Naive B cell (primary cell): Measurements from ENCODE around the gene DOCK3. TPM values are rescaled to one million over a fixed set of nuclear protein-coding genes. Genes with fewer than 3 reads are reported as not detected.

Source experiments
- ATAC-seq, 2 donors: fragments of 150-1000 bp; cut with Tn5 transposase; 2 replicates each; pipeline ENCODE4 v1.10.0; 2021; ENCODE audit warnings: low read depth in 2 of 2, mild to moderate bottlenecking in 2 of 2, moderate library complexity in 2 of 2
- DNase-seq: peaks from one replicate; pipeline ENCODE4 v3.0.0; 2022
- H3K27ac Mint-ChIP-seq, 6 donors: one replicate each; pipeline ENCODE4 v1.8.0; 2020 to 2022; ENCODE audit warnings: mild to moderate bottlenecking in 6 of 6, mixed read lengths in 6 of 6, moderate library complexity in 5 of 6, inconsistent platforms in 2 of 6
- H3K27me3 Mint-ChIP-seq, 3 donors: one replicate each; pipeline ENCODE4 v1.8.0; 2021 to 2022; ENCODE audit warnings: mixed read lengths in 3 of 3, mild to moderate bottlenecking in 1 of 3
- H3K36me3 Mint-ChIP-seq, 2 donors: one replicate each; pipeline ENCODE4 v1.8.0; 2020 to 2022; ENCODE audit warnings: mixed read lengths in 2 of 2, inconsistent platforms in 1 of 2, mild to moderate bottlenecking in 1 of 2
- H3K4me1 Mint-ChIP-seq, 3 donors: one replicate each; pipeline ENCODE4 v1.8.0; 2020 to 2022; ENCODE audit warnings: mixed read lengths in 3 of 3, inconsistent platforms in 1 of 3, mild to moderate bottlenecking in 1 of 3, moderate library complexity in 1 of 3
- H3K4me3 Mint-ChIP-seq, 8 donors: one replicate each; pipeline ENCODE4 v1.8.0; 2020 to 2022; ENCODE audit warnings: mild to moderate bottlenecking in 8 of 8, mixed read lengths in 8 of 8, moderate library complexity in 8 of 8, inconsistent platforms in 2 of 8
- H3K9me3 Mint-ChIP-seq, 7 donors: one replicate each; pipeline ENCODE4 v1.8.0; 2020 to 2022; ENCODE audit warnings: mixed read lengths in 7 of 7, mild to moderate bottlenecking in 5 of 7, inconsistent platforms in 2 of 7, moderate library complexity in 1 of 7
- polyA plus RNA-seq, 6 donors: library from polyadenylated mRNA; unstranded; fragments of 300-500 nt; fragmentation: Illumina TruSeq; gene quantifications; one replicate each; pipeline ENCODE4 v1.2.3, GENCODE V29; 2021; ENCODE audit warnings: low read depth in 6 of 6

Gene DOCK3
- polyA plus RNA-seq, 6 donors from 2014 or later = 0.03 to 0.04 (median 0.04) TPM; not detected in 3

DNA sequence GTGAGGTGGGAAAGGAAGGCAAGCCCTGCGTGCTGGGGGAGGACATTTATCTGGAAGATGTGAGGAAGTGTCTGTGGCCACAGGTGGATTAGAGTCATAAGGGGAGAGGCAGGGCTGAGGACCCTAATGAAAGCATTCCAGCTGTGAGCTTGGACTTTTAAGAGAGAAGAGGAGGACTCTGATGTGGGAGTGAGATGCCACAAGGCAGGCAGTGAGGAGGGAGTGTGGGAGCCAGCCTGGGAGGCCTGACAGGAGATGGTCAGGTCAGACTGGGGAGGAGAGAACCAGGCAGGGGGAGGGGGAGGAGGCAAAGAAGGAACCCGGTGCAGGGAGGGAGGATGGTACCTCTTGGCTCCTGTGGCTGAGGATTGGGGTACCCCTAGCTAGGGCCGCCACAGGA is 36.8 kb upstream of the DOCK3 start:
- Mint-ChIP-seq H3K4me1 (peaks cover 23 to 32% (median 27%) of the 10 kb centered on the region in 3 donors), H3K9me3 (no peaks in the 10 kb centered on the region), H3K36me3 (peaks cover 3 to 13% of the 10 kb centered on the region in 2 donors), H3K27me3 (no peaks in the 10 kb centered on the region), H3K4me3 (no peak overlapping the region), H3K27ac (peak overlapping the region in 1 of 6 donors; percentile 32)
- no peak for ATAC-seq
- DNase-seq = no peak

DNA sequence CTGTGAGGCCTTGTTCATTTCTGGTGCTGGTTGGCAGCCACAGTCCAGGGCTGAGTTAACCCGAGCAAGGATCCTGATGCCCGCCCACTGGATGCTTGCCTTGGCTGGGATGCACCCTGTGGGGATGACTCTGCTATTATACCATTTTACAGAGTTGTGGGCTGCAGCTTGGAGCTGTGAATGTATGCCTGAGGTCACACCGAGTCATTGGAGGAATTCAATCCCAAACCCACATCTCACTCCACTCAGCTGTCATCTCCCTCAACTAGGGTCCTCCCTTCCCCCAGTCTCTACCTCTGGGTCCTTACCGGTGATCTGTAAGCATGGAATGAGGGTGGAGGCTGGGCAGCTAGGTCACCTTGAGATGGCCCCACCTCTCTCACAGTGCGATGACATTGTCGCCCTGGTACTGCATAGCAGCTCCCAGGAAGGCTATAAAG is 35.7 kb upstream of the DOCK3 start:
- no peak for DNase-seq
- Mint-ChIP-seq H3K36me3 (peaks cover 10 to 20% of the 10 kb centered on the region in 2 donors), H3K27me3 (no peaks in the 10 kb centered on the region), H3K9me3 (no peaks in the 10 kb centered on the region), H3K4me3 (no peak overlapping the region), H3K27ac (no peak overlapping the region), H3K4me1 (peaks cover 13 to 21% (median 17%) of the 10 kb centered on the region in 3 donors)
- no peak for ATAC-seq

DNA sequence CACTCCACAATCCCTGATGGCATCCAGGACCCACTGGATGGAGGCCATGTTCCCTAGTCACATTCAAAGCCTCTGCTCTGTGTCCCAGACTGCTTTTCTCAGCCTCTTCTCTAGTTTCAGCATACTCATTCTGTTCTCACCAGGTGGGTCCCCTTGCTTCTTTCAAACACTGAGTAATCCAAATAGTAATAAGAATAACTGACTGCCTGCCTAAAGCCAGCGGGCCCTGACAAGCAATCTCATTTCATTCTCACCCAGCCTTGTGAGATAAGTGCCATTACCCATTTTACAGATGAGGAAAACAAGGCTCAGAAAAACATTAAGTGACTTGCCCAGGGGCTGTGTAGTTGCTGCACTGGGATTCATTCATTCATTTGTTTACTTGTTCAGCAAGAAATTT is 32.3 kb upstream of the DOCK3 start:
- H3K4me3 Mint-ChIP-seq = no peak overlapping the region
- no peak overlapping the region for H3K27ac Mint-ChIP-seq

DNA sequence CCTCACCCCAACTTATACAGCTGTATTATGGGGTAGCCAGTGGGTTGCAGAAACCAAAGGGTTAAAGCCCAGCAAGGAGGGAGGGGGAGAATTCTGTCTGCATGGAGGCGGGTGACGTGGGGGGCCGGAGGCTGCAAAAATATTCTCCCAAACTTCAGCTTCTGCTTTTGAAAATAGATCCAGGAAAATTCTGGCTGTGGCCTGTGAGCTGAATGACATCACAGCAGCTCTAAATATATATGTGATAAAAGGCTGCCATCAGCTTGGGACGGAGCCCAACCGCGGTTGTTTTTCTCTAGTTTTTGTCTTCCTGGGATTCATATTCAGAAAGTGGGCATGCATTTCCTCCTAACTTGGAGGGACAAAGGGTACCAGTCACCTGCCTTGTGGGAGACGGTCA is 30.2 kb upstream of the DOCK3 start:
- no peaks in the 10 kb centered on the region for H3K9me3 Mint-ChIP-seq
- ATAC-seq (no peak), DNase-seq (no peak)
- peaks cover 12 to 27% of the 10 kb centered on the region in 2 donors for H3K36me3 Mint-ChIP-seq
- H3K27ac Mint-ChIP-seq = no peak overlapping the region
- no peak overlapping the region for H3K4me3 Mint-ChIP-seq
- H3K4me1 Mint-ChIP-seq = no peaks in the 10 kb centered on the region
- no peaks in the 10 kb centered on the region for H3K27me3 Mint-ChIP-seq

More for the DNA sequence above, 32.3 kb upstream of the DOCK3 start:
- no peaks in the 10 kb centered on the region for H3K27me3 Mint-ChIP-seq
- no peaks in the 10 kb centered on the region for H3K9me3 Mint-ChIP-seq
- peaks cover 12 to 27% of the 10 kb centered on the region in 2 donors for H3K36me3 Mint-ChIP-seq
- peaks cover 5 to 6% (median 5%) of the 10 kb centered on the region in 3 donors for H3K4me1 Mint-ChIP-seq
- DNase-seq (no peak), ATAC-seq (no peak)

DNA sequence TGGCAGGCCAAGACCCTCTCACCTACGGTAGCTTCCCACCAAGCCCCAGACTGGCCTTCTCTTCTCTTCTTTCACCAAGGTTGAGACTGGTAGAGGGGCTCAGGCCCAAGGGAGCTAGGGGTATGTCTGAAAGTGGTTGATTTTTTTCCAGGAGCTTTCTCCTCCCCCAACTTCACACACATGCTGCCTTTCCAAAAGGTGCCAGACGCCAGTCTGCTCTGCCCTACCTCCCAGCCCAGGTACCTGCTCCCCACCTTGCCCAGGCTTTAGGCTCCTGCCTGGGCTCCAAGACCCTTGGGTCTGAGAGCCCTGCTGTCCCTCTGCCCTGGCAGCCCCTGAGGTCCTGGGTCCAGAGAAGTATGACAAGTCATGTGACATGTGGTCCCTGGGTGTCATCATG is 29.3 kb upstream of the DOCK3 start:
- H3K4me3 Mint-ChIP-seq = no peak overlapping the region
- no peak for DNase-seq
- peak overlapping the region in 1 of 6 donors; percentile 49 for H3K27ac Mint-ChIP-seq
- H3K27me3 Mint-ChIP-seq = no peaks in the 10 kb centered on the region
- H3K36me3 Mint-ChIP-seq = peaks cover 12 to 27% of the 10 kb centered on the region in 2 donors
- ATAC-seq = no peak
- no peaks in the 10 kb centered on the region for H3K4me1 Mint-ChIP-seq
- no peaks in the 10 kb centered on the region for H3K9me3 Mint-ChIP-seq

DNA sequence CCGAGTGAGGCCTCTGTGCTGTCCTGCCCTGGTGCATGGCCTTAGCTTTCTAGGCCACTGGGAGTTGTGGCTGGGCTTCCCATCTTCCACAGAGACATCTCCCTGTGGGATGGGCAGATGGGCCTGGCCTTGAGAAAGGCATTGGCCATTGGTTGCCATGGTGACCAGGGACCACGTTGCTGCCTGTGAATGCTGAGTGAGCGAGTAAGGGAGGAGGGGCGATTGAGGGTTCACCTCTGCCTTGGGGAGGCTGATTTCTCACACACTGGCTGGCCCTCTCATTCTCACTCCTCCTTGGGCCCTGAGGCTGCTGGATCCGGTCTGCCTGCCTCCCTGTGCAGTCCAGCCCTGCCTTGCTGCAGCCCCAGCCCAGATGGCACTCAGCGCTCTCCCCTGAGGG is 26.4 kb upstream of the DOCK3 start:
- ATAC-seq = no peak
- Mint-ChIP-seq H3K36me3 (peaks cover 12 to 14% of the 10 kb centered on the region in 2 donors), H3K4me1 (no peaks in the 10 kb centered on the region), H3K9me3 (no peaks in the 10 kb centered on the region), H3K4me3 (no peak overlapping the region), H3K27ac (peak overlapping the region in 2 of 6 donors; percentile 22 to 42), H3K27me3 (no peaks in the 10 kb centered on the region)
- DNase-seq = no peak

DNA sequence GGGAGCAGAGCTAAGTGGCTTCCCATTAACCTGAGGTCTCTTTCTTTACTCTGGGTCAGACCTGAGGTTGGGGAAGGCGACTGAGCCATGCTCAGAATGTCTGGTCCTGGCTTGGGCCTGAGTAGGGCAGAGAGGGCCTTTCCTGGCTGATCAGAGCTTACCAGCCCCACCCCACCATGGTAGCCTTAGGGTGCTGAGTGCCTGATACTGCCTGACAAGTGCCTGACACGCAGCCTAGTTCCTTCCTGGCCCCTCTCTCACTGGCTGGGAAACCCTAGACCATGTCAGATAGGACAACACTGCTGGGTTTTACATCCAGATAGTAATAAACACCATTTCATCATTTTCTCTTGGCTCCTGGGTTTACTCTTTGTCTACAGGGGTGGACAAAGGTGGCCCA is 25.8 kb upstream of the DOCK3 start:
- H3K9me3 Mint-ChIP-seq = no peaks in the 10 kb centered on the region
- no peaks in the 10 kb centered on the region for H3K27me3 Mint-ChIP-seq
- DNase-seq (no peak), ATAC-seq (no peak)
- no peaks in the 10 kb centered on the region for H3K4me1 Mint-ChIP-seq
- H3K4me3 Mint-ChIP-seq = no peak overlapping the region
- H3K27ac Mint-ChIP-seq = no peak overlapping the region
- peaks cover 7 to 9% of the 10 kb centered on the region in 2 donors for H3K36me3 Mint-ChIP-seq

DNA sequence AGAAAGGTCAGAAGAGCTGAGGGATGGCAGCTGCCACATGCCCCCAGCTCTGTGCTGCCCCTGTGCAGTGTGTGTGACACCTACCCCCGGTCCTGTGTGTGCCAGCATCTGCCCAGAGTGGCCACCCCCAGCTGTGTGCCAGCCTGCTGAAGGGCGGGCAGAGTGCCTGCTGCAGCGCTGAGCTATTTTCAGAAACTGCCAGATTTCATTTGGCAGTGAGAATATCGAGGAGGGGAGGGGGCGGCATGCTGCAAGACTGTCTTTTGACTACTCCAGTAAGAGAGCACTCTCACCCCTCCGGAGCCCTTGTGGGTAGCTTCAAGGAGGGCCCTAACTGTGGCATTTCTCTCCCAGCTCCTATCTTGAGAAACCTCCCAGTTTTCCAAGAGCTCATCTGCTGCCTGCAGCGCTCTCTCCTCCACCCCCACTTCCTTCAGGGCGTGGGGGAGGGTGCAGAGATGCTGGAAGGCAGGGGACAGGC is 25.2 kb upstream of the DOCK3 start:
- Mint-ChIP-seq H3K4me1 (no peaks in the 10 kb centered on the region), H3K36me3 (peaks cover 1 to 3% of the 10 kb centered on the region in 2 donors), H3K27me3 (no peaks in the 10 kb centered on the region), H3K27ac (no peak overlapping the region), H3K4me3 (peak overlapping the region in 1 of 8 donors; percentile 60), H3K9me3 (no peaks in the 10 kb centered on the region)
- DNase-seq (no peak), ATAC-seq (no peak)

DNA sequence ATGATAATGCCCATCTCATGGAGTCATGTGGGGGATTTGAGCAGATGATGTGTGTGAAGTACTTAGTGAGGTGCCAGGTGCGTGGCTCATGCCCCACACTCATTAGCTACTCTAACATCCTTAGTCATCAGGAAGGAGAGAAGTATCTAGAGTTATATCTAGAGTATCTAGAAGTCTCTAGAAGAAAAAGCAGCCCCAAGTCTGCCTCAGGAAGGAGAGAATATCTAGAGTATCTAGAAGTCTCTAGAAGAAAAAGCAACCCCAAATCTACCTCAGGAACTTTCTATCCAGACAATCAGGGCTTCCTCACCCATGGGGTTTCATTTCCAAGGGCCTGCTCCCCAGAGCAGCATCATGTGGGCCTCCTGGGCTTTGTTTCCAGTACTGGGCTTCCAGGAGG is 24.7 kb upstream of the DOCK3 start:
- Mint-ChIP-seq H3K27me3 (no peaks in the 10 kb centered on the region), H3K27ac (peak overlapping the region in 1 of 6 donors; percentile 64), H3K9me3 (no peaks in the 10 kb centered on the region), H3K4me1 (no peaks in the 10 kb centered on the region), H3K36me3 (no peaks in the 10 kb centered on the region), H3K4me3 (peak overlapping the region in 1 of 8 donors; percentile 60)
- no peak for DNase-seq
- ATAC-seq = no peak

DNA sequence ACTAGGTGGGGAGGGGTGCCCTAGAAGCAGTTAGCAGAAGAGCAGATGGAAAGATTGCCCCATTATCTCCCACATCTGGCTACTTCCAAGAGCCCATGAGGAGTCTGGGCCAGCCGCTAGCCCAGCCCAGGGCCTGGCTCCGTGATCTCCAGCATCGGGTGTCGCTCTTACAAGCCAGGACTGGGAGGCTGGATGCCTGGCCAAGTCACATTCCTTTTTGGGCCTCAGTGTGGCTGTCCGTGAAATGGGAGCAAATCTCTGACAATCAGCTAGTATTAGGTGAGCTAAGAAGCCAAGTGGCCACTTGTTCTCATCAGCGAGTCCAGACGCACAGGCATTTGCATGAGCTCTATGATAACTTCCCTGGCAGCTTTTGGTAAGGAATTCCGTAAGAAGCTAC is 23.3 kb upstream of the DOCK3 start:
- Mint-ChIP-seq H3K4me1 (no peaks in the 10 kb centered on the region), H3K27ac (peak overlapping the region in 1 of 6 donors; percentile 35), H3K9me3 (no peaks in the 10 kb centered on the region), H3K4me3 (no peak overlapping the region), H3K27me3 (no peaks in the 10 kb centered on the region), H3K36me3 (no peaks in the 10 kb centered on the region)
- DNase-seq = no peak
- no peak for ATAC-seq

DNA sequence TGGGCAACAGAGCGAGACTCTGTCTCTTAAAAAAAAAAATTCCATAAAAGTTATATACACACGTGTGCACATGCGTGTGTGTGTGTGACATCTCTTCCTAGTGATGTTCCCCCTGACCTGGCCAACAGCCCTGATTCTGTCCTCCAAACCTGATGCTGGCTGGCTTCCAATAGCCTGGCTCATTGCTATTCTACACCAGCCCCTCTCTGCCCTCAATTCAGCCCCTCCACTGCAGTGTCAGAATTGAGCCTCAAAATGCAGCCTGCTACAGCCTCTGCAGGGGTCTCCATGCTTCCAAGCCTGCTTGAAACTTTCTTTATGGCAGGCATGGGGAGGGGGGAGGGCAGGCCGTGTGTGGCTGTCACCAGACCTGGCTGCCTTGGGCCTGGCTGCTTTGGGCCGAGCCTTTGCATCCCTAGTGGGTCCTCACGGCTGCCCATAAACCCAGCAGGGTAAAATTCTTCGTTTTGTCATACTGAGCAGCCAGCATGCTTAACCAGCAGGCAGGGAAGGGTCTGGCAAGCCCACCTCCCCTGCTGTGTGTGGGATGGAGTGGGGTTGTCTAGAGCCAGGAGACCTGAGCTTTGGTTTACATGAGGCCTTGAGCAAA is 22.7 kb upstream of the DOCK3 start:
- ATAC-seq (no peak), DNase-seq (no peak)
- H3K4me3 Mint-ChIP-seq = no peak overlapping the region
- no peaks in the 10 kb centered on the region for H3K4me1 Mint-ChIP-seq
- no peaks in the 10 kb centered on the region for H3K9me3 Mint-ChIP-seq
- H3K27ac Mint-ChIP-seq = no peak overlapping the region
- no peaks in the 10 kb centered on the region for H3K36me3 Mint-ChIP-seq
- peaks cover 0 to 5% (median 0%) of the 10 kb centered on the region in 3 donors for H3K27me3 Mint-ChIP-seq

DNA sequence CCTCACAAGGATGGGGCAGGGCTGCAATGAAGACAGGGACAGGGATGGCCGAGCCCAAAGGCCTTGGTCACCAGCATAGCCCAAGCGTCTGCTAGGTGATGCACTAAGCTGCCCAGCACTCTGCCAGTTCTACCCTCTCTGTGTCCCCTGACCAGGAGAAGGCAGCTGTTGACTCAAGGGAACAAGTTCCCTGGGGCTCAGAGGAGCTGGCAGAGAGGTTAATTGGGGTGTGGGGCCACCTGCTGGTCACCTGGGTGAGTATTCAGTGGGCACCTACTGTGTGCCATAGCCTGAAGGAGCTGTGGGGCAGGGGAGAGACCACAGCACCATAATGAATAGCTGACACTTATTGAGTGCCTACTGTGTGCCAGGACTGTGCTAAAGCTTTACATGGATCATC is 22.0 kb upstream of the DOCK3 start:
- H3K27ac Mint-ChIP-seq = peak overlapping the region in 1 of 6 donors; percentile 34
- H3K9me3 Mint-ChIP-seq = no peaks in the 10 kb centered on the region

DNA sequence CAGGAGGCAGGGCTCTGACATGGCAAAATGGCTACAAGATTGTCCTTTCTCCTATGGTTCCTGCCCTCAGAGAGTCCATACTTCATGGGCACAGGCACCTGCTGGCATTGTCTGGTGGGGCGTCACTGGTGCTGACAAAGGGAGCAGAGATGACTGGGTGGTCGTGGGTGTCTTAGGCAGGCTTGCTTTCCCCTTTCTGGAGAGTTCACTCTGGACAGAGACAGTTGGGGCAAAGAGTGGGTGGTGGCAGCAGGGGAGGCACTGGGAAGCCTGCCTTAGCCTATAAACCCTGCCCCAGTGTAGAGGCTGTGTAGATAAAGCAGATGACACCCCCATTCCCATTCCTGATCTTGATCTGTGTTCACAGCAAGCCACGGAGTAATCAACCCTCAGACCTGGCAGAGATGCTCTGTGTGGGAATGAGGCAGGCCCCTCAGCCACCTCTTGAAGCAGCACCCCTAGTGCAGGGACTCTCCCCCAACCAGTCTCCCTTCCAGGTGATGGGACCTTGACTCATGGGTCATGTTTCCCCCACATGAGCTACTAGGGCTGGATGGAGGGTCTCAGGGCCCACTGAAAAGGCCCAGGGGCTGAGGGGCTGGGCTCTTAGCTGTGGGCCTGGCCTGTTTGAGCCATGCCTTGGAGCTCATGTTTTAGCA is 20.7 kb upstream of the DOCK3 start:
- Mint-ChIP-seq H3K4me3 (no peak overlapping the region), H3K36me3 (no peaks in the 10 kb centered on the region), H3K27ac (peak overlapping the region in 1 of 6 donors; percentile 55), H3K27me3 (peaks cover 0 to 5% (median 0%) of the 10 kb centered on the region in 3 donors), H3K9me3 (no peaks in the 10 kb centered on the region), H3K4me1 (no peaks in the 10 kb centered on the region)
- no peak for DNase-seq
- ATAC-seq = no peak

More for the DNA sequence above, 22.0 kb upstream of the DOCK3 start:
- DNase-seq = peak; percentile 36
- no peak overlapping the region for H3K4me3 Mint-ChIP-seq
- H3K4me1 Mint-ChIP-seq = no peaks in the 10 kb centered on the region
- no peaks in the 10 kb centered on the region for H3K36me3 Mint-ChIP-seq
- ATAC-seq = peak; percentile 48 to 70
- H3K27me3 Mint-ChIP-seq = peaks cover 0 to 5% (median 0%) of the 10 kb centered on the region in 3 donors
